ENCODE results near the gene CYB561. TPM values are rescaled to one million over a fixed set of nuclear protein-coding genes. Genes with fewer than 3 reads are reported as not detected.

The CYB561 gene
- total and polyA plus RNA-seq, 2 donors (not counting 1 experiment from before 2014, with no cell fraction given) = 3.5 to 4.9 TPM

DNA sequence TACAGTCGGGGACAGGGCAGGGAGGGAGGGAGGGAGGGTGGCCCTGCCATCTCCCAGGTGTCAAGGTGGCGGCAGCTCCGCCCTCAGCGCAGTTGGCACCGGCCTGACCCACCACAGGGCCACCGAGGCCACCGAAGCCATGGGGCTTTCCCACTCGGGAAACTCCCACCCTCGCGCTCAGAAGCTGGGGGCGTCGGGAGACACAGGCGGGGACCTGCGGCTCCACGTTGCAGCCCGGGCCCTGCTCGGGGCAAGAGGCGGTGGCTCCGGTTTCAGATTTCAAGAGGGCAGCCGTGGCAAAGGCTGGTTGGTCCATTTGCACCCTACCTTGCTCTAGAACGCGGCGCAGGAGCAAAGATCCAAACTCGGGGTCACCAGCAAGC, 544 bp downstream of the CYB561 start:
- intact Hi-C loops (cut with micrococcal nuclease) = loop anchor here (5.0 kb wide), 2 partner anchors 157 to 252 kb away; partner anchors contain the start of gene TACO1
- peaks cover 13 to 24% of the 10 kb centered on the region in 2 donors for H3K4me1 ChIP-seq (ENCODE audit: control insufficient read depth in 2 of 2, insufficient read depth in 2 of 2, low read length in 2 of 2)
- peak; percentile 31 for ATAC-seq (ENCODE audit: low read depth)

DNA sequence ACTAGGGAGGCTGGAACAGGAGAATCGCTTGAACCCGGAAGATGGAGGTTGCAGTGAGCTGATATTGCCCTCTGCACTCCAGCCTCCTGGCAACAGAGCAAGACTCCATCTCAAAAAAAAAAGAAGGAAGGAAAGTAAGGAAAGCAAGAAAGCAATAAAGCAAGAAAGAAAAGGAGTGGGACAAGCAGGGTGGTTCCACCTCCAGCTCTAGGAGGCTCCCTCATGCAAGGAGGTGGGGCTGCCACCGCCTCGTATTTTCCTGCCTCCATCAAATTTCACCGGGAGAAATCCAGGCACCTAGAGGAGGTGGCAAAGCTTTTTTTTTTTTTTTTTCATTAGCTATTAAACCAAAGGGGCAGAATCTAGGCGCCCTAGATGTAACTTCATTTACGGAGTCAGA, 1.0 kb downstream of the CYB561 start:
- peaks cover 17 to 28% of the 10 kb centered on the region in 2 donors for H3K4me1 ChIP-seq (ENCODE audit: control insufficient read depth in 2 of 2, insufficient read depth in 2 of 2, low read length in 2 of 2)

More for the DNA sequence above, 544 bp downstream of the CYB561 start:
- ChIA-PET POLR2A (interaction anchor here (0.8 kb wide), 1 partner anchor 155 kb away, joined by 6 read pairs; the partner anchor contains the start of gene TACO1), CTCF (interaction anchor here (0.7 to 4.9 kb wide), 5 partner anchors 20 to 352 kb away, joined by 3 to 26 read pairs (median 3); no protein-coding TSS in a partner anchor)
- peak overlapping the region; percentile 98 for H3K4me2 ChIP-seq (replicated peaks; ENCODE audit: low read depth, low read length, poor library complexity, severe bottlenecking)
- TF ChIP-seq, protein P1, sequence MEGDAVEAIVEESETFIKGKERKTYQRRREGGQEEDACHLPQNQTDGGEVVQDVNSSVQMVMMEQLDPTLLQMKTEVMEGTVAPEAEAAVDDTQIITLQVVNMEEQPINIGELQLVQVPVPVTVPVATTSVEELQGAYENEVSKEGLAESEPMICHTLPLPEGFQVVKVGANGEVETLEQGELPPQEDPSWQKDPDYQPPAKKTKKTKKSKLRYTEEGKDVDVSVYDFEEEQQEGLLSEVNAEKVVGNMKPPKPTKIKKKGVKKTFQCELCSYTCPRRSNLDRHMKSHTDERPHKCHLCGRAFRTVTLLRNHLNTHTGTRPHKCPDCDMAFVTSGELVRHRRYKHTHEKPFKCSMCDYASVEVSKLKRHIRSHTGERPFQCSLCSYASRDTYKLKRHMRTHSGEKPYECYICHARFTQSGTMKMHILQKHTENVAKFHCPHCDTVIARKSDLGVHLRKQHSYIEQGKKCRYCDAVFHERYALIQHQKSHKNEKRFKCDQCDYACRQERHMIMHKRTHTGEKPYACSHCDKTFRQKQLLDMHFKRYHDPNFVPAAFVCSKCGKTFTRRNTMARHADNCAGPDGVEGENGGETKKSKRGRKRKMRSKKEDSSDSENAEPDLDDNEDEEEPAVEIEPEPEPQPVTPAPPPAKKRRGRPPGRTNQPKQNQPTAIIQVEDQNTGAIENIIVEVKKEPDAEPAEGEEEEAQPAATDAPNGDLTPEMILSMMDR (IDR thresholded peaks at IDR 0.05) = no peak
- no peak for TF ChIP-seq EZH2 (IDR thresholded peaks at IDR 0.05; ENCODE audit: borderline replicate concordance, insufficient read depth, low read depth, low read length, poor library complexity, severe bottlenecking)
- no peaks in the 10 kb centered on the region for H3K9me3 Mint-ChIP-seq (ENCODE audit: insufficient read depth)
- peak; percentile 88 for DNase-seq
- peak overlapping the region; percentile 80 for H2AFZ ChIP-seq (ENCODE audit: insufficient read depth, low read depth, low read length, poor library complexity, severe bottlenecking)
- H3K9me3 ChIP-seq (ENCODE audit: control extremely low read depth in 1 of 3, control insufficient read depth in 2 of 3, insufficient read depth in 1 of 3, low read length in 2 of 3) = no peaks in the 10 kb centered on the region
- H3K27me3 Mint-ChIP-seq = peaks cover 6% of the 10 kb centered on the region
- H3K4me1 Mint-ChIP-seq = peaks cover 19% of the 10 kb centered on the region
- H3K9ac ChIP-seq (ENCODE audit: low read length) = peak overlapping the region; percentile 74
- peak overlapping the region; percentile 81 for H3K27ac Mint-ChIP-seq
- H3K27ac ChIP-seq (ENCODE audit: low read length in 2 of 2) = peak overlapping the region; percentile 38 to 79
- no peaks in the 10 kb centered on the region for H3K36me3 ChIP-seq (replicated peaks in 1 of 2; ENCODE audit: control extremely low read depth in 1 of 2, control insufficient read depth in 1 of 2, extremely low read depth in 1 of 2, insufficient read depth in 2 of 2, low read length in 1 of 2)
- peaks cover 0 to 2% (median 0%) of the 10 kb centered on the region in 4 experiments for H3K27me3 ChIP-seq (replicated peaks in 1 of 4; ENCODE audit: control extremely low read depth in 1 of 4, control insufficient read depth in 3 of 4, insufficient read depth in 4 of 4, low read length in 3 of 4)
- WGBS (ENCODE audit: insufficient coverage) = 8% methylated on average over 24 of the region's 24 CpGs
- no peaks in the 10 kb centered on the region for H3K79me2 ChIP-seq (ENCODE audit: control insufficient read depth, insufficient read depth, low read length)
- peak overlapping the region; percentile 77 for H3K4me3 Mint-ChIP-seq
- peak overlapping the region in 4 of 5 experiments; percentile 46 to 70 (median 61) for H3K4me3 ChIP-seq (ENCODE audit: control extremely low read depth in 1 of 5, extremely low read depth in 1 of 5, insufficient read depth in 1 of 5, low read depth in 2 of 5, low read length in 4 of 5)
- no peaks in the 10 kb centered on the region for H4K20me1 ChIP-seq (ENCODE audit: control insufficient read depth, insufficient read depth, low read length, poor library complexity, severe bottlenecking)

More for the DNA sequence above, 1.0 kb downstream of the CYB561 start:
- Histone ChIP-seq H3K4me3 (ENCODE audit: control extremely low read depth in 1 of 5, extremely low read depth in 1 of 5, insufficient read depth in 1 of 5, low read depth in 2 of 5, low read length in 4 of 5) (no peak overlapping the region), H2AFZ (ENCODE audit: insufficient read depth, low read depth, low read length, poor library complexity, severe bottlenecking) (no peak overlapping the region), H3K9ac (ENCODE audit: low read length) (no peak overlapping the region), H3K36me3 (replicated peaks in 1 of 2; ENCODE audit: control extremely low read depth in 1 of 2, control insufficient read depth in 1 of 2, extremely low read depth in 1 of 2, insufficient read depth in 2 of 2, low read length in 1 of 2) (no peaks in the 10 kb centered on the region), H3K27me3 (replicated peaks in 1 of 4; ENCODE audit: control extremely low read depth in 1 of 4, control insufficient read depth in 3 of 4, insufficient read depth in 4 of 4, low read length in 3 of 4) (peaks cover 0 to 2% (median 0%) of the 10 kb centered on the region in 4 experiments), H3K9me3 (ENCODE audit: control extremely low read depth in 1 of 3, control insufficient read depth in 2 of 3, insufficient read depth in 1 of 3, low read length in 2 of 3) (no peaks in the 10 kb centered on the region), H4K20me1 (ENCODE audit: control insufficient read depth, insufficient read depth, low read length, poor library complexity, severe bottlenecking) (no peaks in the 10 kb centered on the region), H3K27ac (ENCODE audit: low read length in 2 of 2) (no peak overlapping the region), H3K79me2 (ENCODE audit: control insufficient read depth, insufficient read depth, low read length) (no peaks in the 10 kb centered on the region), H3K4me2 (replicated peaks; ENCODE audit: low read depth, low read length, poor library complexity, severe bottlenecking) (peak overlapping the region; percentile 98)
- peak overlapping the region; percentile 77 for H3K4me3 Mint-ChIP-seq
- H3K27me3 Mint-ChIP-seq = peaks cover 4% of the 10 kb centered on the region
- TF ChIP-seq, protein P1 (IDR thresholded peaks at IDR 0.05) = no peak
- TF ChIP-seq EZH2 (IDR thresholded peaks at IDR 0.05; ENCODE audit: borderline replicate concordance, insufficient read depth, low read depth, low read length, poor library complexity, severe bottlenecking) = no peak
- peak overlapping the region; percentile 81 for H3K27ac Mint-ChIP-seq
- POLR2A ChIA-PET = interaction anchor here (0.8 kb wide), 1 partner anchor 155 kb away, joined by 6 read pairs; the partner anchor contains the start of gene TACO1
- WGBS (ENCODE audit: insufficient coverage) = 78% methylated on average over 2 of the region's 7 CpGs
- peaks cover 24% of the 10 kb centered on the region for H3K4me1 Mint-ChIP-seq
- ATAC-seq (ENCODE audit: low read depth) (no peak), DNase-seq (no peak)
- H3K9me3 Mint-ChIP-seq (ENCODE audit: insufficient read depth) = no peaks in the 10 kb centered on the region
- intact Hi-C loops (cut with micrococcal nuclease) = loop anchor here (5.0 kb wide), 2 partner anchors 157 to 252 kb away; partner anchors contain the start of gene TACO1
- CTCF ChIA-PET = interaction anchor here (0.5 to 4.9 kb wide), 6 partner anchors 19 to 568 kb away, joined by 3 to 26 read pairs (median 3); no protein-coding TSS in a partner anchor
